Stimulated activated CD4-positive, alpha-beta T cell treated with anti-CD3 and anti-CD28 coated beads, Interleukin-1b, Interleukin-23, amount 100 ng/mL, for 24 hours (primary cell): Measurements from ENCODE around the gene ZBTB7A.
"Not testable (repeated sequence)": the region's sequence is repeated elsewhere in the genome, so short reads cannot be mapped to it uniquely, and the experiment has no call there.

Source experiments
- DNase-seq, 4 experiments: peaks; one replicate each; pipeline ENCODE4 v3.0.0-alpha.2; 2020; ENCODE audit warnings: low read depth in 4 of 4, low spot score in 1 of 4

ZBTB7A gene

GRCh38 chr19:3998667-3999412, 67.9 kb downstream of the ZBTB7A start:
- not testable (repeated sequence) for DNase-seq

GRCh38 chr19:3995607-3996006, 71.1 kb downstream of the ZBTB7A start:
- no peak for DNase-seq
